HG03280 (cell line): Measurements from ENCODE around the gene SPATA31C2.
"Not testable (repeated sequence)": the region's sequence is repeated elsewhere in the genome, so short reads cannot be mapped to it uniquely, and the experiment has no call there.

Source experiments
- ATAC-seq: cut with Tn5 transposase; IDR thresholded peaks from one replicate; pipeline ENCODE4 v1.9.1; 2021; ENCODE audit warnings: mild to moderate bottlenecking, moderate library complexity; ENCODE audit not compliant: unreplicated experiment

The SPATA31C2 gene

DNA sequence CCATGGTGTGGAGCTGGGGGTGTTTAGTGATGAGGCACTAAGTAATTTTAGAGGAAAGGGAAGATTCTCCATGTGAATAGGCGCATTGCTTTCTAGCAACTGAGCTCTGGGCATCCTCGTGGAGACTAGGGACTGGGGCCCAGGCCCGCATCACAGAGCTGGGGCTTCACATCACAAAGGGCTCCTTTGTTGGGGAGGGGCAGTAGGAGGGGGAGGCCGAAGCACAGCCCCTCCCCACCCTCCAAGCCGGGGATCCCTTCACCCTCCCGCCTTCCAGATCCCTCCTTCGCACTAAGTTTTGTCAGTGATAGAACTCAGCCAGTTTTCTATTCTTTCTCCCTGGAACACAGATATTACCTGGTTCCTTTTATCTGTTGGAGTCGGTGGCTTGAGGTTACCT, at the start of gene SPATA31C2:
SPATA31C2 (minus strand) TSS at position 101 of the 400 bp plus-strand sequence; CDS start at position 72, 29 bp downstream.
- not testable (repeated sequence) for ATAC-seq

GRCh38 chr9:88187631-88188030, 49.4 kb upstream of the SPATA31C2 start:
- no peak for ATAC-seq

- no peak for ATAC-seq
Measured at GRCh38 chr9:88186495-88187110, 48.3 kb upstream of the SPATA31C2 start.

GRCh38 chr9:88184976-88185375, 46.7 kb upstream of the SPATA31C2 start:
- no peak for ATAC-seq

DNA sequence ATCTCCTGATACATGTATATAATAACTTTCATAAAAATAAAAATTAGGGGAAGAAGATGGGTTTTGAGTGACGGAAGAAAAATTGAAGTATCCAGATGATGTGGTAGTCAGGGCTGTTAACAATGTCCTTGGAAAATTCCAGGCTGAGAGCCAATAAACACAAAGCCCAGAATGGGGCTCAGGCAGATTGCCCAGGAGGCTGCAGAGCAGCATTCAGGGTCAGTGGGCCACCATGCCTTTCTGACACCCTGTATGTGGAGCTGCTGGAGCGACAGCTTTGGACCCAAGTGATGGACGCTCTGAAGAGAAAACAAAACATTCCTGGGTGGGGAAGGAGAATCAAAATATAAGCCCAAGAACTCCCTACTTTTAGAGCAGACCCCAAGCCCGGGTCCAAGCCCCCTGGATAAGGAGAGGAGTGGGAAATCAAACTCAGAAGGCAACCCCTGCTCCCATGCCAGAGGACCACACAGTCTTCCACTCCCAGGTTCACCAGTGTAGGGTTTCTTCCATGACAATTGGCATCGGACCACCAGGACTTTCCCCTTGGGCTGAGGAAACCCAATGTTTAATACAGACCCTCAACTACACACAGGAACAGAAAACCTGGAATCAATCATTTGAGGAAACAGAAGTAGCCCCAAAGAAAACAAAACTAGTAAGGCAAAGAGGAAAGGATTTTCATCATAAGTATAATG, 45.7 kb upstream of the SPATA31C2 start:
- ATAC-seq = no peak

- no peak for ATAC-seq
Measured at GRCh38 chr9:88182501-88182900, 44.2 kb upstream of the SPATA31C2 start.

DNA sequence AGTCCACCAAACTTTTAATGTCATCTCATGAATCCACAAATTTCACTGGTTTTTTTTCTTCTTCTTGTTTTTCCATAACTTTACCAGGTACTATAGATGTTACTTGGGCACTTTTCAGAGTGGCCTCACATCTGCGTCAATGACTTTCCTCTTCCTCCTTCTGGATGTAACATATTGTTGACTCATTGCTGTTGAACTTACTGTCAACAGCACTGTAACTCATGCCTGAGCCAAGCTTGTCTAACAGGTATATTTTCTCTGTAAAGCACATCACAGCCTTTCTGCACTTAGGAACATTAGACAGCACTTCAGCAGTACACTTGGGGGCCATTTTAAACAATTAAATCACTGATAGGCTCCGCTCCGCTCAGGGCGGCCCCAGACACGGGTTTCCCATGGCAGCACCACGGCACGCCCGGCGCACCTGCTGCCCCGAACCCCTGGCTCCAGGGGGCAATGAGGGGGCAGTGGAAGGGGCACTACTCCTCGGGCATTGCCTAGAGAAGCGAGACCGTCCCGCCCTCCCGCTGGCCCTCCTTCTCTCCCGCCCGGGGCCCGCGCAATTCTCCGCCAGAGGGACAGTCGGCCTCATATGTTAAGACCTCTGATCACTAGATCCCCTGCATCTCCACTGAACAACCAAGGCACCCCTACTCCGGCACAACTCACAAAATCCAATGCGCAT, 41.9 kb upstream of the SPATA31C2 start:
- no peak for ATAC-seq

DNA sequence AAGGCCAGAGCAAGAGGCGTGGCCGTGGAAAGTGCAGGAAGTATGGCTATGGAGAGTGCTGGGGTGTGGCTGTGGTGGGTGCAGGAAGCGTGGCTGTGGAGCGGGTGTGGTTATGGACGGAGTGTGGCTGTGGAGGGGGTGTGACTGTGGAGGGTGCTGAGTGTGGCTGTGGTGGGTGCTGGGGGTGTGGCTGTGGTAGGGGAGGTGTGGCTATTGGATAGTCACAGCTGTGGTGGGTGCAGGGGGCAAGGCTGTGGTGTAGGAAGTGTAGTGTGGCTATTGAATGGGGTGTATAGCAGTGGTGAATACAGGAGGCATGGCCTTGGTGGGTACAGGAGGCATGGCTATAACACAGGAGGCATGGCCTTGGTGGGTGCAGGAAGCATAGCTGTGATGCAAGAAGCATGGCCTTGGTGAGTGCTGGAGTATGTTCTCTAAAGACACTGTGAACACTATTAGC, 40.8 kb upstream of the SPATA31C2 start:
- no peak for ATAC-seq

DNA sequence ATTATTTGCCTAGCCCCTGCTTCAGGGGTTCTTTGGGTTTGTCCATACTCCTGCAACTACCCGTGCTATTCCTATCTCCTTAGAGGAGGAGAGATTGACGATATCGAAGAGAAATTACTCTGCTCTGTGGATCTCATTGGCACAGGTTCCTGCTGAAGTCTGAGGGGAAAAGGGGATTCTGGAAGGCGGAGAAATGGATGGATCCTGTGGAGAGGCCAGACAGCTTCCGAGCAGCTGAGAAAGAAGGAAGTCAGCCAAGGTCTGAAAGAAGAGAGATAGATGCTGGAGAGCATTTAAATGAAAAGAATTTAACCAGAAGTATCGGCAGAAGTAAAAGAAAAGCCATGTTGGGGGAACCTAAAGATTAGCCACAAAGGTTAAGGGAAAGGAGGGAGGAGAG, 40.4 kb upstream of the SPATA31C2 start:
- ATAC-seq = no peak

DNA sequence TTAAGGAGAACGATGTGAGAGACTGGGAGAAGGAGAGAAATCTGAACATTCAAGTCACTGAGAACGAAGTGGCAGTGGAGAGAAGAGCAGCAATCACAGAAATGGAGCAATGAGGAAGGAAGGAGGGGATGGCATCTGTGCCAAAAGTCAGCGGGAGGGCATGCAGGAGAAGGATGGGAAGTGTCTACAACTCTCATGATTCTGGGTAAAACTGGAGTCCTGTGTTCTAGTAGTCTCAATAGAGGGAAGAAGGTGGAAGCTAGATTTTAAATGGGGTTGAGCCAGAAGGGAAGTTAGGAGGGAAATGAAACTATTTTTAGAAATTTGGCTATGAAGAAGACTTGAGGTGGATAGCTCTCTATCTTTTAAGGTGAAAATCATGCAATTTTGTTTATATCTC, 39.1 kb upstream of the SPATA31C2 start:
- ATAC-seq = no peak

GRCh38 chr9:88174324-88174723, 36.0 kb upstream of the SPATA31C2 start:
- ATAC-seq = no peak

DNA sequence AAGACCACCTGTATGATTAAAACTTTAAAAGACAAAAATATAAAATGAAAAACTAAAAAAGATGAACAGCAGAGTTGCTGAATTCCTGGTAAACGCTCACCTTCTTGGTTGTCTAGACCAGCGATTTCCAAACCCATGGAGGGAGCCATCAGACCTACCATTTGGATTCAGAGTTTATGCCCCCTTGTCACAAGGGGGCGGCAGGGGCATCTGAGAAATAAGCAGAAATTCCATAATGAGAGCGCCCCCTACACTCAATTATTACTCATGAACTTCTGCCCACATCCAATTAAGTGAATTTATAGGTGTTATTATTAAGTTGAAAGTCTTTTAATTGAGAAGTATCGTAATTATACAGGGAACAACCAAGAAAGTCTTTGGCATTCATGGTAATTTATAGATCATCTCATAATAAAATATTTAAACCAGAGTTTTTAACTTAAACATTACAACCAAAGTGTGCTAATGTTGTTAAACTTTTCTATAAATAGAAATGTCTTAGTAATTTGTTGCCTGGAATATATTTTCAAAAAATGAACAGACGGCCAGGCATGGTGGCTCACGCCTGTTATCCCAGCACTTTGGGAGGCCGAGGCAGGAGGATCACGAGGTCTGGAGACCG, 35.2 kb upstream of the SPATA31C2 start:
- no peak for ATAC-seq

DNA sequence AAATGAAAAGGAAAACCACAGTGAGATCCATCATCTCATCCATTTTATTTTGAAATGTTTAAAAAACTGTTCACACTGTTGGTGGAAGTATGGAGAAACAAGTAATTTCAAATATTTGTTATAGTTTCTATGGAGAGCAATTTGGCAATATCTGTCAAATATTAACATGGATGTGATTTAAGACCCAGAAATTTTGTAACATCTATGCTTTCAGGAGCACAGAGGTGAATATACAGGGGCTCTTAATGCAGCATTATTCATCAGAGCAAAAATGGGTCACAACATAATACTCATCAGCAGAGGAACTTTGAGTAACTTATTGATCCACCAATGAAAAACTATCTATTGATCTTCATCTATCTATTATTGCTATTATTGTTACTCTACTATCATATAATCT, 31.4 kb upstream of the SPATA31C2 start:
- ATAC-seq = no peak

DNA sequence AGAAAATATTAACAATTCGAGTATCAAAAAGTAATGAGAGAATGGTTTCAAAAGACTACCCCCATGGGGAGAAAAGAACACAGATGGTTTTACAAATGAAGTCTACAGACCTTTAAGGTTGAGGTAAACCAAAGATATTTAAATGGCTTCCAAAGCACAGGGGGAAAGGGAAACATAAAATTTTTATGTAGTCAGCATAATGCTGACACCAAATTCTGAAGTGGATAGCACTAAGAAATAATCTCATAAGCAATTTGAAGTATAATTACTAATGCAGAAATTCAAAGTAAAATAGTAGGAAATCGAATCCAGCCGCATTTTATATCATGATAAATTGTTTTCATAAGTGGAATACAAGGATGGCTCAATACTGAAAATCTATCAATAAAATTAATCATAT, 30.3 kb upstream of the SPATA31C2 start:
- no peak for ATAC-seq

DNA sequence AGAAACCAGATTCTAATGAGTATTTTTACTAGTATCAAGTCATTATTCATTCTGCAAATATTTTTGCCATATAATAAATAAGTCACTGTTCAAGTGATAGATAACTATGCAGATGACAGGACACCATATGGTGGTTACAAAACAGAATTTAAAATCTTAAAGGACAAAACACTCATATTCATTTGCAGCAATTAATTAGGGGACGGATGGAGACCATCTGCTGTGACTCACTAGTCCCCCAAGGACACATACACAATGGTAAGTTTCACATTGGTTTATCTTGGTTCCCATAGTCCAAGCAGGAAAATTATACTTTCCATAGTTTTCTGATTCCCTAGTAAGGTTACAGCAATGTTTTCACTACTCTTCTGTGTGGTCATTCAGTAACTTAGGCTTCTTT, 28.4 kb upstream of the SPATA31C2 start:
- ATAC-seq = no peak

DNA sequence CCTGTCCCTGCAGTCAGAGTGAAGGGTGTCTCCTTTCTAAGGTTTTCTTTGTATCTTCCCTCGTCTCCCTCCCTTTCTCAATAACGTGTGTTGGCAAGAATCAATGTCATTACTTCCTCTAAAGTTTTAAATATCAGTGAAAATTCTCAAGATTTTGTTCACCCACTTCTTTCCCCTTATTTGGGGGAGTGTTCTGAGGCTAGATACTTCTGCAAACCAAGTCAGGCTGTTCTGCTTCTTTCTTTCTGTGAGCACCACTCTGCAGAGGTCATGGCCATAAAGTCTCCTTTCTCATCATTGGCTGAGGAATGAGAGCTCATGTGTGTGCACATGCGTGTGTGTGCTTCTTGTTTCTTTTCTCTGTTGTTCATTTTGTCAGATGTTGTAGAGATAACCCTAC, 26.6 kb upstream of the SPATA31C2 start:
- no peak for ATAC-seq

DNA sequence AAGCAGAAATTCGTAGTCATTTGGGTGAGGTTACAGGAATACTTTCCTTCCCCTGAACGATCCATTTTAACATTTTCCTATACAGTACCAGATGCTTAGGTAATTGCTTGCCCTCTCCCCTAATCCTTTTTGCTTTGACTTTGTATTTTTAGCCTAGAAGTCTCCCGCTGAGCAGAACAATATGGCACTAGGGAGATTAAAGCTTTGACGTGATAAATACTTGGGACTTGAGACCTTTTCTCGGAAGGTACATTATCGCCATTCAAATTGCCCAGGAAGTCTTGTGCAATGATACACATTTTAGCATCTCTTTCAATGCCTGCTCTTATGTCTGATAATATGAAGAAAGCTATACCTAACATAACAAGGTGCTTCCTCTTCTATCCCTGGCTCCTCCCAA, 22.9 kb upstream of the SPATA31C2 start:
- no peak for ATAC-seq

GRCh38 chr9:88143957-88144625, 5.8 kb upstream of the SPATA31C2 start:
- ATAC-seq = no peak

DNA sequence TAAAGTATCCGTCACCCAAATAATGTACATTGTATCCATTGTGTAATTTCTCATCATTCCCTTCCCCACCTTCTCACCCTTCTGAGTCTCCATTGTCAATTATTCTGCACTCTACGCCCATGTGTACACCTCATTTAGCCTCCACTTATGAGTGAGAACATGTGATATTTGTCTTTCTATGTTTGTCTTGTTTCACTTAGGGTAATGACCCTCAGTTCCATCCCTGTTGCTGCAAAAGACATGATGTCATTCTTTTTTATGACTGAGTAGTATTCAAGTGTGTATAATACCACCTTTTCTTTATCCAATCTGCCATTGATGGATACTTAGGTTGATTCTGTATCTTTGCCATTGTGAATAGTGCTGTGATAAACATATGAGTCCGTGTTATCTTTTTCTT, 4.9 kb upstream of the SPATA31C2 start:
- ATAC-seq = no peak

GRCh38 chr9:88133552-88133951, 4.7 kb downstream of the SPATA31C2 start:
- not testable (repeated sequence) for ATAC-seq

DNA sequence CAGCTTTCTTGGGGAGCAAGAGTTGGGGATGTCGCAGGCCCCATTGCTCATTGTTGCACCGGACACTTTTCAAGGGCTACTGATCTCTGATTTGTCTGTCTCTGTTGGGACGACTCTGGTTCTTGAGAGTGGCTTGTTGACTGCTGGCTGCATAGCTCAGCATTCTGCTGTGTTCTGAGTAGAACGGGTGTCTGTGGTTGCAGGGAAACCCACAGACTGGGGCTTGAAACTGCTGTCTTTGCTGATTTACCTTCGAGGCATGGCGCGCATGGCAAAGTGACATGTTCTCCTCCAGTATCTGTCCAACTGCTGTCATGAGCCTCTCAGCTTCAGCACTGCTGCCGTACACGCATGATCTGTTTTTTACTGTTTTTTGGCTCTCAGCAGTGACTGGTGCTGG, 8.7 kb downstream of the SPATA31C2 start:
- not testable (repeated sequence) for ATAC-seq
